ENCODE measurements around the gene C2orf66.

DNA sequence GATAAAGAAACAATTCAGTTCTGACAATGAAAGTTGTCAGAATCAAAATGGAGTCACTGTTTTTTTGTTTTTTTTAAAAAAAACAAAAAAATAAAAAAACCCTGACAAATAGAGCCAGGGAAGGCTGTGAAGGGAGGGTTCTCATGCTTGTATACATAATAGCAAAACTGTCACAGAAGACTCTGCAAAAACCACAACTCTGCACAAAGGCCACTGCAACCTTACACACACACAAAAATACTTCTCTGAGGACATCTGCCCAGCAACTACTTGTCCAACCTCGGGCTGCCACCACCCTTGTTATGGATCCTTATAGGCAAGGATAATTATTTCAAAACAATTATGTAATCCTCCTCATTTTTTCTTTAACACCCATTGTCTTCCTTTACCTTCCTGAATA, 41.9 kb upstream of the C2orf66 start:
- TF ChIP-seq, protein P1, sequence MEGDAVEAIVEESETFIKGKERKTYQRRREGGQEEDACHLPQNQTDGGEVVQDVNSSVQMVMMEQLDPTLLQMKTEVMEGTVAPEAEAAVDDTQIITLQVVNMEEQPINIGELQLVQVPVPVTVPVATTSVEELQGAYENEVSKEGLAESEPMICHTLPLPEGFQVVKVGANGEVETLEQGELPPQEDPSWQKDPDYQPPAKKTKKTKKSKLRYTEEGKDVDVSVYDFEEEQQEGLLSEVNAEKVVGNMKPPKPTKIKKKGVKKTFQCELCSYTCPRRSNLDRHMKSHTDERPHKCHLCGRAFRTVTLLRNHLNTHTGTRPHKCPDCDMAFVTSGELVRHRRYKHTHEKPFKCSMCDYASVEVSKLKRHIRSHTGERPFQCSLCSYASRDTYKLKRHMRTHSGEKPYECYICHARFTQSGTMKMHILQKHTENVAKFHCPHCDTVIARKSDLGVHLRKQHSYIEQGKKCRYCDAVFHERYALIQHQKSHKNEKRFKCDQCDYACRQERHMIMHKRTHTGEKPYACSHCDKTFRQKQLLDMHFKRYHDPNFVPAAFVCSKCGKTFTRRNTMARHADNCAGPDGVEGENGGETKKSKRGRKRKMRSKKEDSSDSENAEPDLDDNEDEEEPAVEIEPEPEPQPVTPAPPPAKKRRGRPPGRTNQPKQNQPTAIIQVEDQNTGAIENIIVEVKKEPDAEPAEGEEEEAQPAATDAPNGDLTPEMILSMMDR (IDR thresholded peaks at IDR 0.05; ENCODE audit: extremely low read depth in 1 of 2, insufficient read depth in 1 of 2, low read depth in 1 of 2, low read length in 2 of 2), result no peak
- TF ChIP-seq FOS (IDR thresholded peaks at IDR 0.05; ENCODE audit: borderline replicate concordance, insufficient read depth, low read length) (no peak), GATA2 (IDR thresholded peaks at IDR 0.05; ENCODE audit: insufficient read depth, insufficient read length, low read depth, low read length) (no peak), POLR2A (IDR thresholded peaks at IDR 0.05; ENCODE audit: low read depth, low read length) (no peak), EZH2 (IDR thresholded peaks at IDR 0.05; ENCODE audit: borderline replicate concordance, low read depth, low read length, severe bottlenecking) (no peak), POLR2AphosphoS5 (IDR thresholded peaks at IDR 0.05; ENCODE audit: insufficient read depth, low read depth, low read length) (no peak), MYC (IDR thresholded peaks at IDR 0.05; ENCODE audit: low read depth, low read length) (no peak), JUN (IDR thresholded peaks at IDR 0.05; ENCODE audit: borderline replicate concordance, insufficient read depth, insufficient read length, low read depth) (no peak)
- TF ChIP-seq, protein P2, sequence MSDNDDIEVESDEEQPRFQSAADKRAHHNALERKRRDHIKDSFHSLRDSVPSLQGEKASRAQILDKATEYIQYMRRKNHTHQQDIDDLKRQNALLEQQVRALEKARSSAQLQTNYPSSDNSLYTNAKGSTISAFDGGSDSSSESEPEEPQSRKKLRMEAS (IDR thresholded peaks at IDR 0.05; ENCODE audit: insufficient read depth, insufficient read length), result no peak

Data from endothelial cell of umbilical vein (primary cell).